Neural cell (in vitro differentiated cells): ENCODE results near the gene PPP3CA. TPM values are rescaled to one million over a fixed set of nuclear protein-coding genes. Genes with fewer than 3 reads are reported as not detected.

Source experiments
- H2AFZ ChIP-seq: fragments of 200-600, 300-800 bp; sonication (generic), shearing (Covaris generic); 2 replicates; pipeline ENCODE4 v1.6.0; 2014; ENCODE audit warnings: low read depth, mild to moderate bottlenecking, antibody characterized with exemption, low read length, moderate library complexity
- H3F3A ChIP-seq: fragments of 200-600 bp; shearing (Covaris generic); 2 replicates; pipeline ENCODE4 v1.6.1; 2016; ENCODE audit warnings: mild to moderate bottlenecking, moderate library complexity, mixed read lengths, antibody characterized with exemption, low read length; ENCODE audit not compliant: insufficient read depth, poor library complexity, severe bottlenecking
- H3K27ac ChIP-seq: fragments of 200-600, 300-800 bp; sonication (generic), shearing (Covaris generic); 2 replicates; pipeline ENCODE4 v1.5.1; 2014; ENCODE audit warnings: mild to moderate bottlenecking, low read length, moderate library complexity
- H3K27me3 ChIP-seq: fragments of 300-800, 200-600 bp; sonication (generic), shearing (Covaris generic); 2 replicates; pipeline ENCODE4 v1.6.0; 2014; ENCODE audit warnings: mild to moderate bottlenecking, low read depth, low read length, moderate library complexity; ENCODE audit not compliant: insufficient read depth
- H3K36me3 ChIP-seq: fragments of 300-800, 200-600 bp; sonication (generic), shearing (Covaris generic); 2 replicates; pipeline ENCODE4 v1.5.1; 2014; ENCODE audit warnings: mild to moderate bottlenecking, antibody characterized with exemption, low read length, moderate library complexity; ENCODE audit not compliant: insufficient read depth
- H3K4me2 ChIP-seq: fragments of 300-800, 200-600 bp; sonication (generic), shearing (Covaris generic); 2 replicates; pipeline ENCODE4 v1.6.0; 2014; ENCODE audit warnings: mild to moderate bottlenecking, low read length
- H3K4me3 ChIP-seq: fragments of 300-800, 200-600 bp; sonication (generic), shearing (Covaris generic); 2 replicates; pipeline ENCODE4 v1.5.1; 2014; ENCODE audit warnings: mild to moderate bottlenecking, low read length, moderate library complexity
- H3K79me2 ChIP-seq: fragments of 200-600 bp; shearing (Covaris generic); replicated peaks from 2 replicates; pipeline ENCODE4 v1.6.0; 2014; ENCODE audit warnings: mild to moderate bottlenecking, low read length, moderate library complexity; ENCODE audit not compliant: insufficient read depth
- H3K9ac ChIP-seq: fragments of 300-800, 200-600 bp; sonication (generic), shearing (Covaris generic); 2 replicates; pipeline ENCODE4 v1.6.1; 2016; ENCODE audit warnings: mild to moderate bottlenecking, low read length, mixed read lengths
- H3K9me2 ChIP-seq: fragments of 200-600 bp; shearing (Covaris generic); 2 replicates; pipeline ENCODE4 v1.6.1; 2016; ENCODE audit warnings: mild to moderate bottlenecking, low read length, mixed read lengths; ENCODE audit not compliant: insufficient read depth
- H3K9me3 ChIP-seq: fragments of 200-600, 300-800 bp; sonication (generic), shearing (Covaris generic); 2 replicates; pipeline ENCODE4 v1.6.1; 2016; ENCODE audit warnings: mild to moderate bottlenecking, mixed run types, low read length, moderate library complexity, mixed read lengths
- H4K20me1 ChIP-seq: fragments of 200-600 bp; shearing (Covaris generic); 2 replicates; pipeline ENCODE4 v1.6.1; 2016; ENCODE audit warnings: mild to moderate bottlenecking, mixed run types; ENCODE audit not compliant: insufficient read depth
- EP300 ChIP-seq: fragments of 450-650 bp; conservative IDR thresholded peaks from 2 replicates; pipeline ENCODE4 v1.6.1; 2014; ENCODE audit warnings: antibody characterized with exemption, mild to moderate bottlenecking, moderate library complexity; ENCODE audit not compliant: poor library complexity, severe bottlenecking
- EZH2 ChIP-seq: fragments of 200-600, 300-800 bp; shearing (Covaris generic), sonication (generic); IDR thresholded peaks from 2 replicates; pipeline ENCODE4 v1.6.1; 2014; ENCODE audit warnings: antibody characterized with exemption, low read length, borderline replicate concordance, mild to moderate bottlenecking; ENCODE audit not compliant: insufficient read depth, poor library complexity, severe bottlenecking
- MXI1 ChIP-seq: fragments of 450-650 bp; conservative IDR thresholded peaks from 2 replicates; pipeline ENCODE4 v1.6.1; 2014; ENCODE audit warnings: antibody characterized with exemption, mild to moderate bottlenecking; ENCODE audit not compliant: poor library complexity, severe bottlenecking
- POLR2AphosphoS5 ChIP-seq: IDR thresholded peaks from 2 replicates; pipeline ENCODE4 v1.6.1; 2012
- RAD21 ChIP-seq: fragments of 450-650 bp; conservative IDR thresholded peaks from 2 replicates; pipeline ENCODE4 v1.6.1; 2014; ENCODE audit warnings: antibody characterized with exemption, mild to moderate bottlenecking, moderate library complexity
- REST ChIP-seq: IDR thresholded peaks from 2 replicates; pipeline ENCODE4 v1.6.1; 2012; ENCODE audit warnings: borderline replicate concordance
- SMC3 ChIP-seq: fragments of 450-650 bp; conservative IDR thresholded peaks from 2 replicates; pipeline ENCODE4 v1.6.1; 2014; ENCODE audit warnings: antibody characterized with exemption, mild to moderate bottlenecking, moderate library complexity; ENCODE audit not compliant: poor library complexity
- TAF1 ChIP-seq: IDR thresholded peaks from 2 replicates; pipeline ENCODE4 v1.6.1; 2012; ENCODE audit warnings: low read depth
- polyA plus RNA-seq: library from polyadenylated mRNA; depleted of rRNA; stranded (reverse); fragments of >200 nt; gene quantifications from 2 replicates; pipeline ENCODE4 v1.2.3, GENCODE V29; 2014
- TF ChIP-seq, protein P1 (sequence below): fragments of 450-650 bp; IDR thresholded peaks from 2 replicates; pipeline ENCODE4 v1.5.1; 2014; ENCODE audit warnings: antibody characterized with exemption, mild to moderate bottlenecking, moderate library complexity; ENCODE audit not compliant: poor library complexity, severe bottlenecking

Gene PPP3CA
- polyA plus RNA-seq, 1 donor from 2014 or later: 78.2 TPM

GRCh38 chr4:101127176-101127790 is 220.0 kb downstream of the PPP3CA start:
- no peak for TF ChIP-seq EP300
- TF ChIP-seq MXI1: no peak
- no peak for TF ChIP-seq EZH2
- TF ChIP-seq POLR2AphosphoS5: no peak
- TF ChIP-seq RAD21: no peak
- TF ChIP-seq, protein P1, sequence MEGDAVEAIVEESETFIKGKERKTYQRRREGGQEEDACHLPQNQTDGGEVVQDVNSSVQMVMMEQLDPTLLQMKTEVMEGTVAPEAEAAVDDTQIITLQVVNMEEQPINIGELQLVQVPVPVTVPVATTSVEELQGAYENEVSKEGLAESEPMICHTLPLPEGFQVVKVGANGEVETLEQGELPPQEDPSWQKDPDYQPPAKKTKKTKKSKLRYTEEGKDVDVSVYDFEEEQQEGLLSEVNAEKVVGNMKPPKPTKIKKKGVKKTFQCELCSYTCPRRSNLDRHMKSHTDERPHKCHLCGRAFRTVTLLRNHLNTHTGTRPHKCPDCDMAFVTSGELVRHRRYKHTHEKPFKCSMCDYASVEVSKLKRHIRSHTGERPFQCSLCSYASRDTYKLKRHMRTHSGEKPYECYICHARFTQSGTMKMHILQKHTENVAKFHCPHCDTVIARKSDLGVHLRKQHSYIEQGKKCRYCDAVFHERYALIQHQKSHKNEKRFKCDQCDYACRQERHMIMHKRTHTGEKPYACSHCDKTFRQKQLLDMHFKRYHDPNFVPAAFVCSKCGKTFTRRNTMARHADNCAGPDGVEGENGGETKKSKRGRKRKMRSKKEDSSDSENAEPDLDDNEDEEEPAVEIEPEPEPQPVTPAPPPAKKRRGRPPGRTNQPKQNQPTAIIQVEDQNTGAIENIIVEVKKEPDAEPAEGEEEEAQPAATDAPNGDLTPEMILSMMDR: no peak
- TF ChIP-seq REST: no peak
- TF ChIP-seq SMC3: no peak
- TF ChIP-seq TAF1: no peak
- no peak overlapping the region for H3K9ac ChIP-seq
- H3K36me3 ChIP-seq: no peaks in the 10 kb centered on the region
- H2AFZ ChIP-seq: no peak overlapping the region
- no peaks in the 10 kb centered on the region for H3K27me3 ChIP-seq
- H3K79me2 ChIP-seq: no peaks in the 10 kb centered on the region
- no peak overlapping the region for H3K27ac ChIP-seq
- H3K9me3 ChIP-seq: no peaks in the 10 kb centered on the region
- no peak overlapping the region for H3K4me2 ChIP-seq
- H3F3A ChIP-seq: no peaks in the 10 kb centered on the region
- H3K9me2 ChIP-seq: no peaks in the 10 kb centered on the region
- no peak overlapping the region for H3K4me3 ChIP-seq
- H4K20me1 ChIP-seq: no peaks in the 10 kb centered on the region

DNA sequence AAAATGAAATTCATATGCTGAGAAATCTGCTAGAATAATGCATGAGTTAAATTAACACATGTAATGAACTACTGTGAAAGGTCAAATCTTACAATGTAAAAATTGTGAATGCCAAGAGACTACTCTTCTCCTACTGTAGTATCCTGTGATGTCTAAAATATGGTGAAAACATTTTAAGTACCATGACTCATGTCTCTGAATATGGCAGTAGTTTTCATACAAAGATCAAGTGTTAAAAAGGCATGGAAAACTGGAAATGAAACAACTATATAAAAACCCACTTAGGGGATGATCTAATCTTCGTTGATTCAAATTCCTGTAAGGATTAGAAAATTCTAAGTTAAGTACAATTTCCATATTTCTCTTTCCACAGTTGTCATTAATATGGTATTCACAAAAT is 221.3 kb downstream of the PPP3CA start:
- TF ChIP-seq MXI1 (no peak), RAD21 (no peak), EZH2 (no peak), SMC3 (no peak), EP300 (no peak), POLR2AphosphoS5 (no peak), TAF1 (no peak), REST (no peak)
- TF ChIP-seq, protein P1: no peak
- Histone ChIP-seq H3K9ac (no peak overlapping the region), H3K36me3 (no peaks in the 10 kb centered on the region), H3F3A (no peaks in the 10 kb centered on the region), H3K9me3 (no peaks in the 10 kb centered on the region), H4K20me1 (no peaks in the 10 kb centered on the region), H2AFZ (no peak overlapping the region), H3K27me3 (no peaks in the 10 kb centered on the region), H3K79me2 (no peaks in the 10 kb centered on the region), H3K4me3 (no peak overlapping the region), H3K27ac (no peak overlapping the region), H3K4me2 (no peak overlapping the region), H3K9me2 (no peaks in the 10 kb centered on the region)
